ENCODE results near the gene PA2G4.
"Not testable (repeated sequence)": the region's sequence is repeated elsewhere in the genome, so short reads cannot be mapped to it uniquely, and the experiment has no call there.

PA2G4 gene

GRCh38 chr12:56101045-56101444 is 3.3 kb upstream of the PA2G4 start:
- DNase-seq: no peak

- no peak for DNase-seq
Observed at GRCh38 chr12:56102683-56103065, 1.7 kb upstream of the PA2G4 start.

- peak; percentile 53 for DNase-seq
Observed at GRCh38 chr12:56103066-56103711, 1.2 kb upstream of the PA2G4 start.

- no peak for DNase-seq
Observed at GRCh38 chr12:56103823-56104108, 593 bp upstream of the PA2G4 start.

GRCh38 chr12:56104815-56105608 is 653 bp downstream of the PA2G4 start:
- DNase-seq: peak; percentile 19

GRCh38 chr12:56105609-56105902 is 1.2 kb downstream of the PA2G4 start:
- DNase-seq: no peak

- DNase-seq: no peak
Observed at GRCh38 chr12:56107242-56107641, 2.9 kb downstream of the PA2G4 start.

GRCh38 chr12:56110571-56110970 is 6.2 kb downstream of the PA2G4 start:
- DNase-seq: no peak

GRCh38 chr12:56114084-56114483 is 9.7 kb downstream of the PA2G4 start:
- no peak for DNase-seq

GRCh38 chr12:56115329-56115728 is 11.0 kb downstream of the PA2G4 start:
- no peak for DNase-seq

GRCh38 chr12:56116267-56117081 is 12.1 kb downstream of the PA2G4 start, which contains the start of gene RPL41:
Gene RPL41 (plus strand): TSS chr12:56116633.
- peak; percentile 95 for DNase-seq

- not testable (repeated sequence) for DNase-seq
Observed at GRCh38 chr12:56117082-56117706, 12.8 kb downstream of the PA2G4 start.

GRCh38 chr12:56117778-56118687 is 13.7 kb downstream of the PA2G4 start, which contains the start of gene ZC3H10:
Gene ZC3H10 (plus strand): TSS chr12:56118266. CDS start chr12:56120563, 2,297 bp downstream.
- peak; percentile 99 for DNase-seq

GRCh38 chr12:56118688-56119357 is 14.5 kb downstream of the PA2G4 start:
- DNase-seq: no peak

GRCh38 chr12:56119361-56119796 is 15.0 kb downstream of the PA2G4 start:
- DNase-seq: peak; percentile 80

- no peak for DNase-seq
Observed at GRCh38 chr12:56120158-56120846, 15.9 kb downstream of the PA2G4 start.

- DNase-seq: no peak
Observed at GRCh38 chr12:56121204-56121870, 17.0 kb downstream of the PA2G4 start.

GRCh38 chr12:56122637-56123036 is 18.3 kb downstream of the PA2G4 start:
- no peak for DNase-seq

- DNase-seq: no peak
Observed at GRCh38 chr12:56124133-56124532, 19.8 kb downstream of the PA2G4 start.

GRCh38 chr12:56126732-56127239 is 22.4 kb downstream of the PA2G4 start:
- DNase-seq: peak; percentile 19
